K562 (cell line): ENCODE data around the gene MUC5AC. TPM values are rescaled to one million over a fixed set of nuclear protein-coding genes. Genes with fewer than 3 reads are reported as not detected.

ENCODE experiments used
- polyA plus RNA-seq, 8 experiments: library from polyadenylated mRNA; depleted of rRNA in 4 of 8; stranded (reverse) in 5 of 8; unstranded in 3 of 8; fragments of >200 nt; fragmentation: Nextera tagmentation in 2 of 8; fragmentation: Illumina TruSeq in 1 of 8; extraction: Ambion mirVana in 2 of 8; extraction: Trizol in 1 of 8; gene quantifications; 2 replicates each; pipeline versions ENCODE4 v1.2.1 to v1.2.3, GENCODE V29; 2011 to 2014; ENCODE audit warnings: inconsistent platforms in 1 of 8, missing spikeins in 1 of 8
- total RNA-seq, 7 experiments: library from RNA; depleted of rRNA in 6 of 7; stranded (reverse); fragments of >200 nt in 6 of 7; fragmentation: Illumina TruSeq in 2 of 7; extraction: Trizol in 2 of 7; gene quantifications; 2 replicates each; pipeline versions ENCODE4 v1.2.1 to v1.2.3, GENCODE V29; 2011 to 2021; ENCODE audit warnings: low replicate concordance in 1 of 7
- TF ChIP-seq, protein P1 (sequence below): fragments of 450-650 bp; IDR thresholded peaks from 2 replicates; pipeline ENCODE4 v1.6.1; 2016; ENCODE audit warnings: mild to moderate bottlenecking, moderate library complexity

The MUC5AC gene
- total and polyA plus RNA-seq, 9 of the 15 experiments (the other 6 are each of a cell fraction or from before 2014, with no cell fraction given): not detected

GRCh38 chr11:1165256-1166041, 7.7 kb downstream of the MUC5AC start (continued):
- TF ChIP-seq, protein P1, sequence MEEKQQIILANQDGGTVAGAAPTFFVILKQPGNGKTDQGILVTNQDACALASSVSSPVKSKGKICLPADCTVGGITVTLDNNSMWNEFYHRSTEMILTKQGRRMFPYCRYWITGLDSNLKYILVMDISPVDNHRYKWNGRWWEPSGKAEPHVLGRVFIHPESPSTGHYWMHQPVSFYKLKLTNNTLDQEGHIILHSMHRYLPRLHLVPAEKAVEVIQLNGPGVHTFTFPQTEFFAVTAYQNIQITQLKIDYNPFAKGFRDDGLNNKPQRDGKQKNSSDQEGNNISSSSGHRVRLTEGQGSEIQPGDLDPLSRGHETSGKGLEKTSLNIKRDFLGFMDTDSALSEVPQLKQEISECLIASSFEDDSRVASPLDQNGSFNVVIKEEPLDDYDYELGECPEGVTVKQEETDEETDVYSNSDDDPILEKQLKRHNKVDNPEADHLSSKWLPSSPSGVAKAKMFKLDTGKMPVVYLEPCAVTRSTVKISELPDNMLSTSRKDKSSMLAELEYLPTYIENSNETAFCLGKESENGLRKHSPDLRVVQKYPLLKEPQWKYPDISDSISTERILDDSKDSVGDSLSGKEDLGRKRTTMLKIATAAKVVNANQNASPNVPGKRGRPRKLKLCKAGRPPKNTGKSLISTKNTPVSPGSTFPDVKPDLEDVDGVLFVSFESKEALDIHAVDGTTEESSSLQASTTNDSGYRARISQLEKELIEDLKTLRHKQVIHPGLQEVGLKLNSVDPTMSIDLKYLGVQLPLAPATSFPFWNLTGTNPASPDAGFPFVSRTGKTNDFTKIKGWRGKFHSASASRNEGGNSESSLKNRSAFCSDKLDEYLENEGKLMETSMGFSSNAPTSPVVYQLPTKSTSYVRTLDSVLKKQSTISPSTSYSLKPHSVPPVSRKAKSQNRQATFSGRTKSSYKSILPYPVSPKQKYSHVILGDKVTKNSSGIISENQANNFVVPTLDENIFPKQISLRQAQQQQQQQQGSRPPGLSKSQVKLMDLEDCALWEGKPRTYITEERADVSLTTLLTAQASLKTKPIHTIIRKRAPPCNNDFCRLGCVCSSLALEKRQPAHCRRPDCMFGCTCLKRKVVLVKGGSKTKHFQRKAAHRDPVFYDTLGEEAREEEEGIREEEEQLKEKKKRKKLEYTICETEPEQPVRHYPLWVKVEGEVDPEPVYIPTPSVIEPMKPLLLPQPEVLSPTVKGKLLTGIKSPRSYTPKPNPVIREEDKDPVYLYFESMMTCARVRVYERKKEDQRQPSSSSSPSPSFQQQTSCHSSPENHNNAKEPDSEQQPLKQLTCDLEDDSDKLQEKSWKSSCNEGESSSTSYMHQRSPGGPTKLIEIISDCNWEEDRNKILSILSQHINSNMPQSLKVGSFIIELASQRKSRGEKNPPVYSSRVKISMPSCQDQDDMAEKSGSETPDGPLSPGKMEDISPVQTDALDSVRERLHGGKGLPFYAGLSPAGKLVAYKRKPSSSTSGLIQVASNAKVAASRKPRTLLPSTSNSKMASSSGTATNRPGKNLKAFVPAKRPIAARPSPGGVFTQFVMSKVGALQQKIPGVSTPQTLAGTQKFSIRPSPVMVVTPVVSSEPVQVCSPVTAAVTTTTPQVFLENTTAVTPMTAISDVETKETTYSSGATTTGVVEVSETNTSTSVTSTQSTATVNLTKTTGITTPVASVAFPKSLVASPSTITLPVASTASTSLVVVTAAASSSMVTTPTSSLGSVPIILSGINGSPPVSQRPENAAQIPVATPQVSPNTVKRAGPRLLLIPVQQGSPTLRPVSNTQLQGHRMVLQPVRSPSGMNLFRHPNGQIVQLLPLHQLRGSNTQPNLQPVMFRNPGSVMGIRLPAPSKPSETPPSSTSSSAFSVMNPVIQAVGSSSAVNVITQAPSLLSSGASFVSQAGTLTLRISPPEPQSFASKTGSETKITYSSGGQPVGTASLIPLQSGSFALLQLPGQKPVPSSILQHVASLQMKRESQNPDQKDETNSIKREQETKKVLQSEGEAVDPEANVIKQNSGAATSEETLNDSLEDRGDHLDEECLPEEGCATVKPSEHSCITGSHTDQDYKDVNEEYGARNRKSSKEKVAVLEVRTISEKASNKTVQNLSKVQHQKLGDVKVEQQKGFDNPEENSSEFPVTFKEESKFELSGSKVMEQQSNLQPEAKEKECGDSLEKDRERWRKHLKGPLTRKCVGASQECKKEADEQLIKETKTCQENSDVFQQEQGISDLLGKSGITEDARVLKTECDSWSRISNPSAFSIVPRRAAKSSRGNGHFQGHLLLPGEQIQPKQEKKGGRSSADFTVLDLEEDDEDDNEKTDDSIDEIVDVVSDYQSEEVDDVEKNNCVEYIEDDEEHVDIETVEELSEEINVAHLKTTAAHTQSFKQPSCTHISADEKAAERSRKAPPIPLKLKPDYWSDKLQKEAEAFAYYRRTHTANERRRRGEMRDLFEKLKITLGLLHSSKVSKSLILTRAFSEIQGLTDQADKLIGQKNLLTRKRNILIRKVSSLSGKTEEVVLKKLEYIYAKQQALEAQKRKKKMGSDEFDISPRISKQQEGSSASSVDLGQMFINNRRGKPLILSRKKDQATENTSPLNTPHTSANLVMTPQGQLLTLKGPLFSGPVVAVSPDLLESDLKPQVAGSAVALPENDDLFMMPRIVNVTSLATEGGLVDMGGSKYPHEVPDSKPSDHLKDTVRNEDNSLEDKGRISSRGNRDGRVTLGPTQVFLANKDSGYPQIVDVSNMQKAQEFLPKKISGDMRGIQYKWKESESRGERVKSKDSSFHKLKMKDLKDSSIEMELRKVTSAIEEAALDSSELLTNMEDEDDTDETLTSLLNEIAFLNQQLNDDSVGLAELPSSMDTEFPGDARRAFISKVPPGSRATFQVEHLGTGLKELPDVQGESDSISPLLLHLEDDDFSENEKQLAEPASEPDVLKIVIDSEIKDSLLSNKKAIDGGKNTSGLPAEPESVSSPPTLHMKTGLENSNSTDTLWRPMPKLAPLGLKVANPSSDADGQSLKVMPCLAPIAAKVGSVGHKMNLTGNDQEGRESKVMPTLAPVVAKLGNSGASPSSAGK: no peak
- TF ChIP-seq, all 486 proteins: peak for 0
